ENCODE data around the gene LRP1B. TPM values are rescaled to one million over a fixed set of nuclear protein-coding genes. Genes with fewer than 3 reads are reported as not detected.

LRP1B gene
- total and polyA plus RNA-seq, 2 of the 8 experiments (the other 6 are each of a cell fraction or from before 2014, with no cell fraction given) = 0.03 TPM; not detected in 1

DNA sequence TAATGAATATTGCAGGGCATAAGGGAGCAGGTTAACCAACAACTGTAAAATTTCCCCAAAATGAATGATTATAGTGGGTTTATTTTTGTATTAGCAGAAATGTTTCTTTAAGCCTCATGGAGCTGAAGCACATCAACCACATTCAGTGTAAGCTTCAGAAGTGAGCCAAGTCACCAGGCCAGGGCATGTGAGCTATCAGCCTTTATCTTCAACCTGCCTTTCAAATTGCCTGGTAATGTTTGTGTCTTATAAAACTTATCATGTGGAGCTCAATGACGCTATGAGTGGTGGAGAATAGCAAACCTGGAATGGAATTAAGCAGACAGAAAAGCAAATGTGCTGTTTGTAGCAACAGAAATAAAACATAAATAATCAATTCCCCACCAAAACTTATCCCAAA, 1068.4 kb downstream of the LRP1B start:
- no peak overlapping the region for H2BK5ac ChIP-seq (ENCODE audit: low read depth, low read length)
- no peaks in the 10 kb centered on the region for H3K36me3 ChIP-seq (ENCODE audit: control insufficient read depth in 2 of 4, insufficient read depth in 4 of 4, low read length in 3 of 4)
- H2BK15ac ChIP-seq (ENCODE audit: low read length) = no peak overlapping the region
- no peaks in the 10 kb centered on the region for H4K20me1 ChIP-seq (replicated peaks in 1 of 2; ENCODE audit: control insufficient read depth in 1 of 2, insufficient read depth in 2 of 2, low read length in 2 of 2)
- no peak overlapping the region for H3K4ac ChIP-seq (replicated peaks; ENCODE audit: insufficient read length, low read depth, low read length)
- H2BK20ac ChIP-seq (ENCODE audit: low read length) = no peak overlapping the region
- H3K27ac ChIP-seq (ENCODE audit: low read depth, low read length) = no peak overlapping the region
- no peak overlapping the region for H3K9ac ChIP-seq (replicated peaks in 1 of 4; ENCODE audit: extremely low read depth in 1 of 4, low read depth in 3 of 4, low read length in 3 of 4)
- H4K8ac ChIP-seq (ENCODE audit: extremely low read depth, insufficient read depth, low read length) = no peak overlapping the region
- H3K4me3 ChIP-seq (ENCODE audit: extremely low read depth in 1 of 4, insufficient read depth in 2 of 4, low read depth in 3 of 4, low read length in 4 of 4) = no peak overlapping the region
- FAIRE-seq (no peak), DNase-seq (ENCODE audit: low read depth in 1 of 2, low spot score in 2 of 2) (no peak)
- CTCF ChIA-PET (ENCODE audit: partially characterized antibody) = no interaction called here
- no peaks in the 10 kb centered on the region for H3K79me2 ChIP-seq (ENCODE audit: control insufficient read depth in 1 of 2, insufficient read depth in 2 of 2, low read length in 2 of 2)
- TF ChIP-seq NRF1 (IDR thresholded peaks at IDR 0.05; ENCODE audit: low read depth, low read length) (no peak), EP300 (IDR thresholded peaks at IDR 0.05; ENCODE audit: borderline replicate concordance in 1 of 2, low read depth in 2 of 2, low read length in 2 of 2) (no peak), CBX8 (IDR thresholded peaks at IDR 0.05; ENCODE audit: borderline replicate concordance, low read depth, low read length) (no peak)
- TF ChIP-seq, protein P1, sequence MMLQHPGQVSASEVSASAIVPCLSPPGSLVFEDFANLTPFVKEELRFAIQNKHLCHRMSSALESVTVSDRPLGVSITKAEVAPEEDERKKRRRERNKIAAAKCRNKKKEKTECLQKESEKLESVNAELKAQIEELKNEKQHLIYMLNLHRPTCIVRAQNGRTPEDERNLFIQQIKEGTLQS (IDR thresholded peaks at IDR 0.05; ENCODE audit: insufficient read depth, low read depth, low read length) = no peak
- H2AFZ ChIP-seq (ENCODE audit: low read length) = no peak overlapping the region
- peaks cover 0 to 6% (median 1%) of the 10 kb centered on the region in 4 experiments; a peak in 2 of 7 replicates for H3K4me1 ChIP-seq (replicated peaks in 1 of 4; ENCODE audit: control insufficient read depth in 3 of 4, insufficient read depth in 4 of 4, low read length in 3 of 4)
- no peak overlapping the region for H2BK120ac ChIP-seq (replicated peaks; ENCODE audit: low read depth, low read length)
- no peak overlapping the region for H4K5ac ChIP-seq (ENCODE audit: insufficient read length, low read depth, low read length)
- H3K23ac ChIP-seq (ENCODE audit: insufficient read length) = no peak overlapping the region
- no peaks in the 10 kb centered on the region for H3K9me3 ChIP-seq (ENCODE audit: insufficient read depth in 2 of 2, low read depth in 1 of 2, low read length in 1 of 2)
- no peak overlapping the region for H3K56ac ChIP-seq (replicated peaks; ENCODE audit: insufficient read length, low read depth, low read length)
- H2AK5ac ChIP-seq (ENCODE audit: low read depth, low read length) = no peak overlapping the region
- H3K23me2 ChIP-seq (ENCODE audit: low read depth, low read length) = no peaks in the 10 kb centered on the region
- H3K18ac ChIP-seq (ENCODE audit: extremely low read depth, low read length) = no peak overlapping the region
- no peak overlapping the region for H3K14ac ChIP-seq (ENCODE audit: insufficient read length)
- no peaks in the 10 kb centered on the region for H3K79me1 ChIP-seq (ENCODE audit: low read depth, low read length)
- no peak overlapping the region for H2BK12ac ChIP-seq (ENCODE audit: low read depth, low read length)
- no peaks in the 10 kb centered on the region for H3K27me3 ChIP-seq (replicated peaks in 1 of 4; ENCODE audit: control insufficient read depth in 3 of 4, extremely low read depth in 1 of 4, insufficient read depth in 3 of 4, low read length in 3 of 4)
- no peak overlapping the region for H4K91ac ChIP-seq (replicated peaks; ENCODE audit: insufficient read length, low read length)
- POLR2A ChIA-PET (ENCODE audit: partially characterized antibody) = no interaction called here
- WGBS, 2 experiments (ENCODE audit: extremely low coverage in 1 of 2, insufficient coverage in 1 of 2, insufficient read length in 1 of 2, insufficient replicate concordance in 2 of 2, low coverage in 1 of 2, low lambda C conversion rate in 2 of 2, missing lambda C conversion rate in 1 of 2) = 85% methylated on average over 1 of the region's 1 CpG; no CpG with 5 or more reads in 1 of the 2 experiments
- H3K4me2 ChIP-seq (ENCODE audit: insufficient read depth in 1 of 2, low read depth in 2 of 2, low read length in 2 of 2) = no peak overlapping the region

All from H1 (cell line).